ENCODE results near the gene OPN3. TPM values are rescaled to one million over a fixed set of nuclear protein-coding genes. Genes with fewer than 3 reads are reported as not detected.

OPN3 gene
- total RNA-seq, 1 donor: 5.1 TPM

DNA sequence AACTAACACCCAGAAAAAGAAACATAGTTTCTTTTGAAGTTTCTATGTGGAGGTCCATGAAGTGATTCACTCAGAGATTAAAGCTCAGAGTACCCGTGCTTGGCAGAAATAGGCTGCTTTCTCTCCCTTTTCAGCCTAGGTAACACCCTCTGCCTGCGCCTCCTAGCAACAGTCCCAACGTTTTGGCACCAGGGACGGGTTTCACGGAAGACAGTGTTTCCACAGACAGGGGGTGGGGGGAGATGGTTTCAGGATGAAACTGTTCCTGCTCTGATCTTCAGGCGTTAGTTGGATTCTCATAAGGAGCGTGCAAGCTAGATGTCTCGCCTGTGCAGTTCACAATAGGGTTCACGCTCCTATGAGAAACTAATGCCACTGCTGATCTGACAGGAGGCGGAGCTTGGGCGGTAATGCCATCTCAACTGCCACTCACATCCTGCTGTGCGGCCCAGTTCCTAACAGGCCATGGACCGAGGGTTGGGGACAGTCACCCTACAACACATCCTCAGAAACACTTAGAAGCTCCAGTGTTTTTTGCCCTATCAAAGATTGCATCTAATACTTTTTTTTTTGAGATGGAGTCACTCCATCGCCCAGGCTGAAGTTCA lies 53.2 kb downstream of the OPN3 start:
- TF ChIP-seq, protein P1, sequence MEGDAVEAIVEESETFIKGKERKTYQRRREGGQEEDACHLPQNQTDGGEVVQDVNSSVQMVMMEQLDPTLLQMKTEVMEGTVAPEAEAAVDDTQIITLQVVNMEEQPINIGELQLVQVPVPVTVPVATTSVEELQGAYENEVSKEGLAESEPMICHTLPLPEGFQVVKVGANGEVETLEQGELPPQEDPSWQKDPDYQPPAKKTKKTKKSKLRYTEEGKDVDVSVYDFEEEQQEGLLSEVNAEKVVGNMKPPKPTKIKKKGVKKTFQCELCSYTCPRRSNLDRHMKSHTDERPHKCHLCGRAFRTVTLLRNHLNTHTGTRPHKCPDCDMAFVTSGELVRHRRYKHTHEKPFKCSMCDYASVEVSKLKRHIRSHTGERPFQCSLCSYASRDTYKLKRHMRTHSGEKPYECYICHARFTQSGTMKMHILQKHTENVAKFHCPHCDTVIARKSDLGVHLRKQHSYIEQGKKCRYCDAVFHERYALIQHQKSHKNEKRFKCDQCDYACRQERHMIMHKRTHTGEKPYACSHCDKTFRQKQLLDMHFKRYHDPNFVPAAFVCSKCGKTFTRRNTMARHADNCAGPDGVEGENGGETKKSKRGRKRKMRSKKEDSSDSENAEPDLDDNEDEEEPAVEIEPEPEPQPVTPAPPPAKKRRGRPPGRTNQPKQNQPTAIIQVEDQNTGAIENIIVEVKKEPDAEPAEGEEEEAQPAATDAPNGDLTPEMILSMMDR (IDR thresholded peaks at IDR 0.05; ENCODE audit: extremely low read depth, low read depth, low read length): no peak
- Histone ChIP-seq H3K27ac (ENCODE audit: low read depth, low read length) (no peak overlapping the region), H2AFZ (ENCODE audit: low read length) (no peak overlapping the region)

DNA sequence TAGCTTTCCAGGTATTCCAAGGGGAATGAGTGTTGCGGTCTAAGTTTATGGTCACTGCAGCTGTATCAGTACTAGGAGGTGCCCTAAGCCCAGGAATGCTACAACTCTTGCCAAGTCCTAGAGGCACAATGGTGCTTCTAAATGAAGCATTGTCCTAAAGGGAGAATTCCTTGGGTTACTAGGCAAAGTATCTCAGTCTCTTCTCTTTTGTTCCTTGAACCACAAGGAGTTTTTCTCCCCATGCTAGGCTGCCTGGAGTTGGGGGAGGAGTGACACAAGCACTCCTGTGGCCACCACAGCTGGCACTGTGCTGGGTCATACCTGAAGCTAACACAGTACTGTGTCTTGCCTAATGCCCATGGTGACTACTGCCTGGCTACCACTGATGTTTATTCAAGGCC lies 57.2 kb downstream of the OPN3 start:
- Histone ChIP-seq H3K9me3 (ENCODE audit: low read depth, low read length) (no peaks in the 10 kb centered on the region), H3K27me3 (ENCODE audit: insufficient read depth, low read length) (no peaks in the 10 kb centered on the region), H3K79me2 (ENCODE audit: insufficient read depth, low read length) (no peaks in the 10 kb centered on the region), H3K4me3 (ENCODE audit: insufficient read depth, low read length) (no peak overlapping the region), H3K4me1 (ENCODE audit: insufficient read depth, low read length) (no peaks in the 10 kb centered on the region), H4K20me1 (ENCODE audit: insufficient read depth, low read length) (no peaks in the 10 kb centered on the region), H3K36me3 (ENCODE audit: insufficient read depth, low read length) (no peaks in the 10 kb centered on the region), H2AFZ (ENCODE audit: low read length) (no peak overlapping the region), H3K4me2 (ENCODE audit: insufficient read depth, low read length) (no peak overlapping the region), H3K27ac (ENCODE audit: low read depth, low read length) (no peak overlapping the region)
- TF ChIP-seq, protein P1 (IDR thresholded peaks at IDR 0.05; ENCODE audit: extremely low read depth, low read depth, low read length): no peak
- no peak for DNase-seq (ENCODE audit: insufficient read length, low spot score, missing footprints)

More for the DNA sequence above, 53.2 kb downstream of the OPN3 start:
- no peaks in the 10 kb centered on the region for H3K27me3 ChIP-seq (ENCODE audit: insufficient read depth, low read length)
- DNase-seq (ENCODE audit: insufficient read length, low spot score, missing footprints): no peak
- H3K4me3 ChIP-seq (ENCODE audit: insufficient read depth, low read length): no peak overlapping the region
- no peaks in the 10 kb centered on the region for H3K36me3 ChIP-seq (ENCODE audit: insufficient read depth, low read length)
- no peaks in the 10 kb centered on the region for H4K20me1 ChIP-seq (ENCODE audit: insufficient read depth, low read length)
- H3K79me2 ChIP-seq (ENCODE audit: insufficient read depth, low read length): no peaks in the 10 kb centered on the region
- no peaks in the 10 kb centered on the region for H3K9me3 ChIP-seq (ENCODE audit: low read depth, low read length)
- H3K4me2 ChIP-seq (ENCODE audit: insufficient read depth, low read length): no peak overlapping the region
- peaks cover 8% of the 10 kb centered on the region for H3K4me1 ChIP-seq (ENCODE audit: insufficient read depth, low read length)

DNA sequence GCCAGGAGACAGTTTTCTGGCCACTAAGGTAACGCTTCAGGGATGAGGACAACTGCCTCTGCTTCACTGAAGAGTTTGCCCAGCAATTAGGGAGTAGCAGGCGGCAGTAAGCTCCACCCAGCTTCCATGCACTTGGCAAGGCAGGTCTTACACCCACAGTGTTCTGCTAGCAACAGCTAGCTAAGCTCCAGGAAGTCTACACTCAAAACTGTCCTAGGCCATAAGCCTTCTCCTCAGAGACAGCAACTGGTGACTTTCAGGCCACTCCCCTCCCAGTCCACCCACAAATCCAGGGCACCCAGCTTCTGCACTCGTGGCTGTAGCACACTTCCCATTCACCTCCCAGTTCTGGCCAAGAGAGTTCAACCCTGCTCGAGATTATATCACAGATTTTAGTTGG lies 60.7 kb downstream of the OPN3 start:
- TF ChIP-seq, protein P1 (IDR thresholded peaks at IDR 0.05; ENCODE audit: extremely low read depth, low read depth, low read length): no peak
- Histone ChIP-seq H3K4me3 (ENCODE audit: insufficient read depth, low read length) (no peak overlapping the region), H3K9me3 (ENCODE audit: low read depth, low read length) (no peaks in the 10 kb centered on the region), H3K27ac (ENCODE audit: low read depth, low read length) (no peak overlapping the region), H2AFZ (ENCODE audit: low read length) (no peak overlapping the region), H3K27me3 (ENCODE audit: insufficient read depth, low read length) (no peaks in the 10 kb centered on the region), H3K4me1 (ENCODE audit: insufficient read depth, low read length) (no peaks in the 10 kb centered on the region), H4K20me1 (ENCODE audit: insufficient read depth, low read length) (no peaks in the 10 kb centered on the region), H3K4me2 (ENCODE audit: insufficient read depth, low read length) (no peak overlapping the region), H3K36me3 (ENCODE audit: insufficient read depth, low read length) (no peaks in the 10 kb centered on the region), H3K79me2 (ENCODE audit: insufficient read depth, low read length) (no peaks in the 10 kb centered on the region)
- DNase-seq (ENCODE audit: insufficient read length, low spot score, missing footprints): no peak

DNA sequence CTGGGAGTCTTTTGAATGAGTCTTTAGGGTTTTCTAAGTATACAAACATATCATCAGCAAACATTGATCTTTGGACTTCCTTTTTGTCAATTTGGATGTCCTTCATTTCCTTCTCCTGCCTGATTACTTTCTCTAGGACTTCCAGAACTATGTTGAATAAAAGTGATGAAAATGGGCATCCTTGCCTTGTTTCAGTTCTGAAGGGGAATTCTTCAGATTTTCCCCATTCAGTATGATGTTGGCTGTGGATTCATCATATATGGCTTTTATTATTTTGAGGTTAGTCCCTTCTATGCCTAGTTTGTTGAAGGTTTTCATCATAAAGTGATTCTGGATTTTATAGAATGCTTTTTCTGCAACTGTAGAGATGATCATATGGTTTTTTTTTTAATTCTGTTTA lies 66.0 kb downstream of the OPN3 start:
- Histone ChIP-seq H3K4me1 (ENCODE audit: insufficient read depth, low read length) (no peaks in the 10 kb centered on the region), H3K4me3 (ENCODE audit: insufficient read depth, low read length) (no peak overlapping the region), H3K9me3 (ENCODE audit: low read depth, low read length) (no peaks in the 10 kb centered on the region), H3K27me3 (ENCODE audit: insufficient read depth, low read length) (no peaks in the 10 kb centered on the region), H3K79me2 (ENCODE audit: insufficient read depth, low read length) (no peaks in the 10 kb centered on the region), H3K4me2 (ENCODE audit: insufficient read depth, low read length) (no peak overlapping the region), H3K27ac (ENCODE audit: low read depth, low read length) (no peak overlapping the region), H3K36me3 (ENCODE audit: insufficient read depth, low read length) (no peaks in the 10 kb centered on the region), H4K20me1 (ENCODE audit: insufficient read depth, low read length) (no peaks in the 10 kb centered on the region), H2AFZ (ENCODE audit: low read length) (no peak overlapping the region)
- no peak for DNase-seq (ENCODE audit: insufficient read length, low spot score, missing footprints)
- TF ChIP-seq, protein P1 (IDR thresholded peaks at IDR 0.05; ENCODE audit: extremely low read depth, low read depth, low read length): no peak

Data from osteoblast (primary cell).